ENCODE results near the gene STH. TPM values are rescaled to one million over a fixed set of nuclear protein-coding genes. Genes with fewer than 3 reads are reported as not detected.
"Not testable (repeated sequence)": the region's sequence is repeated elsewhere in the genome, so short reads cannot be mapped to it uniquely, and the experiment has no call there.

The STH gene
- total RNA-seq, 1 donor: not detected

DNA sequence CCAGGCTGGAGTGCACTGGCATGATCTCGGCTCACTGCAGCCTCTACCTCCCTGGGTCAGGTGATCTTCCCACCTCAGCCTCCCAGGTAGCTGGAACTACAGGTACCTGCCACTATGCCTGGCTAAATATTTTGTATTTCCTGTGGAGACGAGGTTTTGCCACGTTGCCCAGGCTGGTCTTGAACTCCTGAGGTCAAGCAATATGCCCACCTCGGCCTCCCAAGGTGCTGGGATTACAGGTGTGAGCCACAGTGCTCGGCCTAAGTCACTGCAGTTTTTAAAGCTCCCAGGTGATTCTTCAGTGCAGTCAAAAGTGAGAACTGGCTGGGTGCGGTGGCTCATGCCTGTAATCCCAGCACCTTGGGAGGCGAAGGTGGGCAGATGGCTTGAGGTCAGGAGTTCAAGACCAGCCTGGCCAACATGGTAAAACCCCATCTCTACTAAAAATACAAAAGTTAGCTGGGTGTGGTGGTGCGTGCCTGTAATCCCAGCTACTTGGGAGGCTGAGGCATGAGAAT, 20.4 kb downstream of the STH start:
- not testable (repeated sequence) for H3K4me3 ChIP-seq (ENCODE audit: low read length); H3K27me3 ChIP-seq (ENCODE audit: insufficient read depth, low read length); H3K9me3 ChIP-seq (ENCODE audit: low read depth, low read length)
- peaks cover 19% of the 10 kb centered on the region for H3K4me1 ChIP-seq (ENCODE audit: insufficient read depth, low read length)

DNA sequence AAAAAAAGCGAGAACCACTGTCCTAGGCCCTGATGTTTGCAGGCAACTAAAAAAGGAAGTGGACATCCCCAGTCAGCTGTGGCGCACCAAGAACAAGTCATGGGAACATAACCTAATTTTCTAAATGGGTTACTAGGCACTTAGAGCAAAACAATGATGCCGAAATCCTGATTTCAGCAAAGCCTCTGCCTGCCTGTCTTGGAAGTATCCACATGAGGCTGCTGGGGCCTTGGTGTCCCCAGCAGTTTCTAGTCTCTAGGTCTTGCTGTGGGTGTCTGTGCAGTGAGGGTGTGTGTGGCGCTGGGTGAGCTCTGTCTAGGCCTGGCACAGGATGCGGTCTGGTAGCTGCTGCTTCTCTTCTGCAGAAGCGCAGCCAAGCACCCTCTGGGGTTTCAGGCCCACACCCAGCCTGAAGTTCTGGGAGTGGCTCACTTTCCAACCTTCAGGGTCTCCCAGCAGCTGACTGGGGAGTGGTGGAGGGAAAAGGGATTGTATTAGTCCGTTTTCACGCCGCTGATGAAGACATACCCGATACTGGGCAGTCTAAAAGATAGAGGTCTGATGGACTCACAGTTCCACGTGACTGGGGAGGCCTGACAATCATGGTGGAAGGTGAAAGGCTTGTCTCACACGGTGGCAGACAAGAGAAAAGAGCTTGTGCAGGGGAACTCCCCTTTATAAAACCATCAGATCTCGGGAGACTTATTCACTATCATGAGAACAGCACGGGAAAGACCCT, 21.1 kb downstream of the STH start:
- Histone ChIP-seq H3K9me3 (ENCODE audit: low read depth, low read length) (no peaks in the 10 kb centered on the region), H3K4me1 (ENCODE audit: insufficient read depth, low read length) (peaks cover 19% of the 10 kb centered on the region), H3K27me3 (ENCODE audit: insufficient read depth, low read length) (no peaks in the 10 kb centered on the region), H3K4me3 (ENCODE audit: low read length) (no peak overlapping the region)

DNA sequence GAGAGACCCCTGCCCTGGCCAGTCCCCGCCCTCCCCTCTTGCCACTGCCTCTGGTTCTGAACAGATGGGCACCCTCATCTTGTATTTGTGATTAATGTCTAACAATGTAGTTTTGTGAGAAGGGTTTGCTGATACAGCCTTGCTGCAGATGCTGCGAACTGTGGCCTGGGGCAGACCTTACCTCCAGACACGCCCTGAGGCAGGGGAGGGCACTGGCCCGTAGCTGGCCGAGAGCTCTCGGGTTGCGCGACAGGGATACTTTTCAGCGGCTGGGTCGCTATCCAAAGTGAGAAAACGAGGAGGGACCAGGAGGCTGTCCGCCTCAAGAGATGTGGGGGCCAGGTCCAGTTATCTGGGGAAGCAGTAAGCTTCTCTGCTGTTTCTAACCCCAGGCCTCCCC, 21.9 kb downstream of the STH start:
- Histone ChIP-seq H3K27me3 (ENCODE audit: insufficient read depth, low read length) (no peaks in the 10 kb centered on the region), H3K4me3 (ENCODE audit: low read length) (no peak overlapping the region), H3K9me3 (ENCODE audit: low read depth, low read length) (no peaks in the 10 kb centered on the region), H3K4me1 (ENCODE audit: insufficient read depth, low read length) (peaks cover 21% of the 10 kb centered on the region)

DNA sequence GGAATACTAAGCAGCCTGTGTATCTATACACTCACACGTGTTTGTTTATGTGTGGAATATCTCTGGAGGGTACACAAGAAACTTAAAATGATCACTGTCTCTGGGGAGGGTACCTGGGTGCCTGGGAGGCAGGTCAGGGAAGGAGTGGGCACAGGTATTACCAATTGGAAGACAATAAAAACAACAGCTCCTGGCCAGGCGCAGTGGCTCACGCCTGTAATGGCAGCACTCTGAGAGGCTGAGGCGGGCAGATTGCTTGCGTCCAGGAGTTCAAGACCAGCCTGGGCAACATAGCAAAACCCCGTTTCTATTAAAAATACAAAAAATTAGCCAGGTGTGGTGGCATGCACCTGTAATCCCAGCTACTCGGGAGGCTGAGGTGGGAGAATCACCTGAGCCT, 24.3 kb downstream of the STH start:
- not testable (repeated sequence) for H3K9me3 ChIP-seq (ENCODE audit: low read depth, low read length); H3K4me3 ChIP-seq (ENCODE audit: low read length); H3K27me3 ChIP-seq (ENCODE audit: insufficient read depth, low read length)
- H3K4me1 ChIP-seq (ENCODE audit: insufficient read depth, low read length): peaks cover 39% of the 10 kb centered on the region

DNA sequence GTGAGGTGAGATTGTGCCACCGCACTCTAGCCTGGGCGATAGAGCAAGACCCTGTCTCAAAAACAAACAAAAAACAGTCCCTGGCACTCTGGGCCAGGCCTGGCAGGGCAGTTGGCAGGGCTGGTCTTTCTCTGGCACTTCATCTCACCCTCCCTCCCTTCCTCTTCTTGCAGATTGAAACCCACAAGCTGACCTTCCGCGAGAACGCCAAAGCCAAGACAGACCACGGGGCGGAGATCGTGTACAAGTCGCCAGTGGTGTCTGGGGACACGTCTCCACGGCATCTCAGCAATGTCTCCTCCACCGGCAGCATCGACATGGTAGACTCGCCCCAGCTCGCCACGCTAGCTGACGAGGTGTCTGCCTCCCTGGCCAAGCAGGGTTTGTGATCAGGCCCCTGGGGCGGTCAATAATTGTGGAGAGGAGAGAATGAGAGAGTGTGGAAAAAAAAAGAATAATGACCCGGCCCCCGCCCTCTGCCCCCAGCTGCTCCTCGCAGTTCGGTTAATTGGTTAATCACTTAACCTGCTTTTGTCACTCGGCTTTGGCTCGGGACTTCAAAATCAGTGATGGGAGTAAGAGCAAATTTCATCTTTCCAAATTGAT, 24.8 kb downstream of the STH start:
- H3K4me1 ChIP-seq (ENCODE audit: insufficient read depth, low read length): peaks cover 42% of the 10 kb centered on the region
- H3K27me3 ChIP-seq (ENCODE audit: insufficient read depth, low read length): no peaks in the 10 kb centered on the region
- no peaks in the 10 kb centered on the region for H3K9me3 ChIP-seq (ENCODE audit: low read depth, low read length)
- no peak overlapping the region for H3K4me3 ChIP-seq (ENCODE audit: low read length)

DNA sequence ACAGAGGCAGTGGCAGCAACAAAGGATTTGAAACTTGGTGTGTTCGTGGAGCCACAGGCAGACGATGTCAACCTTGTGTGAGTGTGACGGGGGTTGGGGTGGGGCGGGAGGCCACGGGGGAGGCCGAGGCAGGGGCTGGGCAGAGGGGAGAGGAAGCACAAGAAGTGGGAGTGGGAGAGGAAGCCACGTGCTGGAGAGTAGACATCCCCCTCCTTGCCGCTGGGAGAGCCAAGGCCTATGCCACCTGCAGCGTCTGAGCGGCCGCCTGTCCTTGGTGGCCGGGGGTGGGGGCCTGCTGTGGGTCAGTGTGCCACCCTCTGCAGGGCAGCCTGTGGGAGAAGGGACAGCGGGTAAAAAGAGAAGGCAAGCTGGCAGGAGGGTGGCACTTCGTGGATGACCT, 25.5 kb downstream of the STH start:
- no peaks in the 10 kb centered on the region for H3K27me3 ChIP-seq (ENCODE audit: insufficient read depth, low read length)
- H3K4me1 ChIP-seq (ENCODE audit: insufficient read depth, low read length): peaks cover 46% of the 10 kb centered on the region
- H3K4me3 ChIP-seq (ENCODE audit: low read length): no peak overlapping the region
- H3K9me3 ChIP-seq (ENCODE audit: low read depth, low read length): no peaks in the 10 kb centered on the region

DNA sequence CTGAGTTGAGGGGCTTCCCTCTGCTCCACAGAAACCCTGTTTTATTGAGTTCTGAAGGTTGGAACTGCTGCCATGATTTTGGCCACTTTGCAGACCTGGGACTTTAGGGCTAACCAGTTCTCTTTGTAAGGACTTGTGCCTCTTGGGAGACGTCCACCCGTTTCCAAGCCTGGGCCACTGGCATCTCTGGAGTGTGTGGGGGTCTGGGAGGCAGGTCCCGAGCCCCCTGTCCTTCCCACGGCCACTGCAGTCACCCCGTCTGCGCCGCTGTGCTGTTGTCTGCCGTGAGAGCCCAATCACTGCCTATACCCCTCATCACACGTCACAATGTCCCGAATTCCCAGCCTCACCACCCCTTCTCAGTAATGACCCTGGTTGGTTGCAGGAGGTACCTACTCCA, 26.0 kb downstream of the STH start:
- H3K9me3 ChIP-seq (ENCODE audit: low read depth, low read length): no peaks in the 10 kb centered on the region
- no peak overlapping the region for H3K4me3 ChIP-seq (ENCODE audit: low read length)
- peaks cover 44% of the 10 kb centered on the region for H3K4me1 ChIP-seq (ENCODE audit: insufficient read depth, low read length)
- H3K27me3 ChIP-seq (ENCODE audit: insufficient read depth, low read length): no peaks in the 10 kb centered on the region

DNA sequence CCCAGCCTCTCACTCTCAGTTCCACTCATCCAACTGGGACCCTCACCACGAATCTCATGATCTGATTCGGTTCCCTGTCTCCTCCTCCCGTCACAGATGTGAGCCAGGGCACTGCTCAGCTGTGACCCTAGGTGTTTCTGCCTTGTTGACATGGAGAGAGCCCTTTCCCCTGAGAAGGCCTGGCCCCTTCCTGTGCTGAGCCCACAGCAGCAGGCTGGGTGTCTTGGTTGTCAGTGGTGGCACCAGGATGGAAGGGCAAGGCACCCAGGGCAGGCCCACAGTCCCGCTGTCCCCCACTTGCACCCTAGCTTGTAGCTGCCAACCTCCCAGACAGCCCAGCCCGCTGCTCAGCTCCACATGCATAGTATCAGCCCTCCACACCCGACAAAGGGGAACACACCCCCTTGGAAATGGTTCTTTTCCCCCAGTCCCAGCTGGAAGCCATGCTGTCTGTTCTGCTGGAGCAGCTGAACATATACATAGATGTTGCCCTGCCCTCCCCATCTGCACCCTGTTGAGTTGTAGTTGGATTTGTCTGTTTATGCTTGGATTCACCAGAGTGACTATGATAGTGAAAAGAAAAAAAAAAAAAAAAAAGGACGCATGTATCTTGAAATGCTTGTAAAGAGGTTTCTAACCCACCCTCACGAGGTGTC, 26.6 kb downstream of the STH start:
- Histone ChIP-seq H3K4me1 (ENCODE audit: insufficient read depth, low read length) (peaks cover 38% of the 10 kb centered on the region), H3K9me3 (ENCODE audit: low read depth, low read length) (no peaks in the 10 kb centered on the region), H3K27me3 (ENCODE audit: insufficient read depth, low read length) (no peaks in the 10 kb centered on the region), H3K4me3 (ENCODE audit: low read length) (no peak overlapping the region)

DNA sequence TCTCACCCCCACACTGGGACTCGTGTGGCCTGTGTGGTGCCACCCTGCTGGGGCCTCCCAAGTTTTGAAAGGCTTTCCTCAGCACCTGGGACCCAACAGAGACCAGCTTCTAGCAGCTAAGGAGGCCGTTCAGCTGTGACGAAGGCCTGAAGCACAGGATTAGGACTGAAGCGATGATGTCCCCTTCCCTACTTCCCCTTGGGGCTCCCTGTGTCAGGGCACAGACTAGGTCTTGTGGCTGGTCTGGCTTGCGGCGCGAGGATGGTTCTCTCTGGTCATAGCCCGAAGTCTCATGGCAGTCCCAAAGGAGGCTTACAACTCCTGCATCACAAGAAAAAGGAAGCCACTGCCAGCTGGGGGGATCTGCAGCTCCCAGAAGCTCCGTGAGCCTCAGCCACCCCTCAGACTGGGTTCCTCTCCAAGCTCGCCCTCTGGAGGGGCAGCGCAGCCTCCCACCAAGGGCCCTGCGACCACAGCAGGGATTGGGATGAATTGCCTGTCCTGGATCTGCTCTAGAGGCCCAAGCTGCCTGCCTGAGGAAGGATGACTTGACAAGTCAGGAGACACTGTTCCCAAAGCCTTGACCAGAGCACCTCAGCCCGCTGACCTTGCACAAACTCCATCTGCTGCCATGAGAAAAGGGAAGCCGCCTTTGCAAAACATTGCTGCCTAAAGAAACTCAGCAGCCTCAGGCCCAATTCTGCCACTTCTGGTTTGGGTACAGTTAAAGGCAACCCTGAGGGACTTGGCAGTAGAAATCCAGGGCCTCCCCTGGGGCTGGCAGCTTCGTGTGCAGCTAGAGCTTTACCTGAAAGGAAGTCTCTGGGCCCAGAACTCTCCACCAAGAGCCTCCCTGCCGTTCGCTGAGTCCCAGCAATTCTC, 27.4 kb downstream of the STH start:
- Histone ChIP-seq H3K4me1 (ENCODE audit: insufficient read depth, low read length) (peaks cover 30% of the 10 kb centered on the region), H3K4me3 (ENCODE audit: low read length) (no peak overlapping the region), H3K9me3 (ENCODE audit: low read depth, low read length) (no peaks in the 10 kb centered on the region), H3K27me3 (ENCODE audit: insufficient read depth, low read length) (no peaks in the 10 kb centered on the region)

DNA sequence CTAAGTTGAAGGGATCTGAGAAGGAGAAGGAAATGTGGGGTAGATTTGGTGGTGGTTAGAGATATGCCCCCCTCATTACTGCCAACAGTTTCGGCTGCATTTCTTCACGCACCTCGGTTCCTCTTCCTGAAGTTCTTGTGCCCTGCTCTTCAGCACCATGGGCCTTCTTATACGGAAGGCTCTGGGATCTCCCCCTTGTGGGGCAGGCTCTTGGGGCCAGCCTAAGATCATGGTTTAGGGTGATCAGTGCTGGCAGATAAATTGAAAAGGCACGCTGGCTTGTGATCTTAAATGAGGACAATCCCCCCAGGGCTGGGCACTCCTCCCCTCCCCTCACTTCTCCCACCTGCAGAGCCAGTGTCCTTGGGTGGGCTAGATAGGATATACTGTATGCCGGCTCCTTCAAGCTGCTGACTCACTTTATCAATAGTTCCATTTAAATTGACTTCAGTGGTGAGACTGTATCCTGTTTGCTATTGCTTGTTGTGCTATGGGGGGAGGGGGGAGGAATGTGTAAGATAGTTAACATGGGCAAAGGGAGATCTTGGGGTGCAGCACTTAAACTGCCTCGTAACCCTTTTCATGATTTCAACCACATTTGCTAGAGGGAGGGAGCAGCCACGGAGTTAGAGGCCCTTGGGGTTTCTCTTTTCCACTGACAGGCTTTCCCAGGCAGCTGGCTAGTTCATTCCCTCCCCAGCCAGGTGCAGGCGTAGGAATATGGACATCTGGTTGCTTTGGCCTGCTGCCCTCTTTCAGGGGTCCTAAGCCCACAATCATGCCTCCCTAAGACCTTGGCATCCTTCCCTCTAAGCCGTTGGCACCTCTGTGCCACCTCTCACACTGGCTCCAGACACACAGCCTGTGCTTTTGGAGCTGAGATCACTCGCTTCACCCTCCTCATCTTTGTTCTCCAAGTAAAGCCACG, 28.3 kb downstream of the STH start:
- H3K27me3 ChIP-seq (ENCODE audit: insufficient read depth, low read length): no peaks in the 10 kb centered on the region
- no peaks in the 10 kb centered on the region for H3K9me3 ChIP-seq (ENCODE audit: low read depth, low read length)
- H3K4me1 ChIP-seq (ENCODE audit: insufficient read depth, low read length): peaks cover 27% of the 10 kb centered on the region
- H3K4me3 ChIP-seq (ENCODE audit: low read length): no peak overlapping the region

DNA sequence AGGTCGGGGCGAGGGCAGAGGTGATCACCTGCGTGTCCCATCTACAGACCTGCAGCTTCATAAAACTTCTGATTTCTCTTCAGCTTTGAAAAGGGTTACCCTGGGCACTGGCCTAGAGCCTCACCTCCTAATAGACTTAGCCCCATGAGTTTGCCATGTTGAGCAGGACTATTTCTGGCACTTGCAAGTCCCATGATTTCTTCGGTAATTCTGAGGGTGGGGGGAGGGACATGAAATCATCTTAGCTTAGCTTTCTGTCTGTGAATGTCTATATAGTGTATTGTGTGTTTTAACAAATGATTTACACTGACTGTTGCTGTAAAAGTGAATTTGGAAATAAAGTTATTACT, 28.9 kb downstream of the STH start:
- Histone ChIP-seq H3K27me3 (ENCODE audit: insufficient read depth, low read length) (no peaks in the 10 kb centered on the region), H3K9me3 (ENCODE audit: low read depth, low read length) (no peaks in the 10 kb centered on the region), H3K4me3 (ENCODE audit: low read length) (no peak overlapping the region), H3K4me1 (ENCODE audit: insufficient read depth, low read length) (peaks cover 27% of the 10 kb centered on the region)

DNA sequence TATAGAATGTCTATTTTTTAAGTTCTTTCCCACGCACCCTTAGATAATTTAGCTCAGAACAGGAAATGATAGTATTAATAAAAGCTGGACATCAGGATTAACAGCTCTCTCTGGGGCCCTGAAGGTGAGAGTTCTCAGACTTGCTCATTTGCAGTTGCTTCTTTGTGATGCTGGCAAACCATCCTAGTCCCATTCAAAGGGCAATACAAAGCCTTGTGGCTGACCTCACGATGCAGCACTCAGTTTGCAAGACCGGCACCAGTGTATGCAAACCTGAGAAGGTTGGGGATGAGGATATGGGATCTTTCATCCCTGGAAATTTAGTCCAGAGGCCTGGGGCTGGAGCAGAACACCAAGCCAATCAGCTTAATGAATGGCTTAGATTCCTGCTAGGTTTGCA, 29.3 kb downstream of the STH start:
- peaks cover 27% of the 10 kb centered on the region for H3K4me1 ChIP-seq (ENCODE audit: insufficient read depth, low read length)

DNA sequence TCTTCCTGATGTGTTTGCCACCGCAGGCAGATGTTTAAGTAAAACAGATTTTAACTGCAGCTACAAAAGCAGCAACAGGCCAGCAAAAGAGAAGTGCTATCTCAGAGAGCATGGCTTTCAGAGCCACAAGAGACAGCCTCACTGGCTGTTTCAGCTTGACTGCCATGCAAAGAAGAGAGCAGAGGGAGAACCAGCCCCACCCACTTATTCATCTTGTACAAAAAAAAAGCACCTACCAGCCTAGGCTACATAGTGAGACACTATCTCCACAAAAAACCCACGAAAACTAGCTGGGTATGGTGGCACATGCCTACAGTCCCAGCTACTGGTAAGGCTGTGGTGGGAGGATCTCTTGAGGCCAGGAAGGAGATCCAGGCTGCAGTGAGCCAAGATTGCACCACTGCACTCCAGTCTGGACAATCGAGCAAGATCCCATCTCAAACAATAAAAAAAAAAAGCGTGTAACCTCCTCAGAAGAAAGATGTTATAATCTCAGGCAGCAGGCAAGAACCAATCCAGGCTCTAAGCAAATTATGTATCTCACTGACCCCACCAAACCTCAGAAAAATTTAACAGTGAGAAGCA, 30.0 kb downstream of the STH start:
- Histone ChIP-seq H3K4me3 (ENCODE audit: low read length) (no peak overlapping the region), H3K4me1 (ENCODE audit: insufficient read depth, low read length) (peaks cover 27% of the 10 kb centered on the region), H3K27me3 (ENCODE audit: insufficient read depth, low read length) (no peaks in the 10 kb centered on the region), H3K9me3 (ENCODE audit: low read depth, low read length) (no peaks in the 10 kb centered on the region)

More for the DNA sequence above, 29.3 kb downstream of the STH start:
- Histone ChIP-seq H3K4me3 (ENCODE audit: low read length) (no peak overlapping the region), H3K27me3 (ENCODE audit: insufficient read depth, low read length) (no peaks in the 10 kb centered on the region), H3K9me3 (ENCODE audit: low read depth, low read length) (no peaks in the 10 kb centered on the region)

DNA sequence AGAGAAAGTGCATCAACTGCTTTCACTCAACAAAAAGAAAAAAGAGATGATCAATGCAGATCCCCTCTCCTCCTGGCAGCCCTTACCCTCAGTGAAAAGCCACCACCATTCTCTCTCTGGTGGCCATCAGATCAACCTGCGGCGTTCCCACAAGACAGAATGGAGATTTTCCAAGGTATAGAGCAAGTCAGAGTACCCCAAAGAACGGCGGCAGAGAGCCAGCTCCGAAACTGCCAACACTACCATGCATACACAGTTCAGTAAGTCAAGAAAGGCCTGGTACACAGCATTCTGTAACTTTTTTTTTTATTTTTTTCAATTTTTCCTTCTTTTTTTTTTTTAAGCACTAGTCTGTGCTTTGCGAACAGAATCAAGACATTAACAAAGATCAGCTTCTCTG, 30.6 kb downstream of the STH start:
- peaks cover 27% of the 10 kb centered on the region for H3K4me1 ChIP-seq (ENCODE audit: insufficient read depth, low read length)
- H3K27me3 ChIP-seq (ENCODE audit: insufficient read depth, low read length): no peaks in the 10 kb centered on the region
- no peaks in the 10 kb centered on the region for H3K9me3 ChIP-seq (ENCODE audit: low read depth, low read length)
- no peak overlapping the region for H3K4me3 ChIP-seq (ENCODE audit: low read length)

All from mononuclear cell (primary cell).